ENCODE measurements around the gene KCNG2. TPM values are rescaled to one million over a fixed set of nuclear protein-coding genes. Genes with fewer than 3 reads are reported as not detected.

The KCNG2 gene
- total and polyA plus RNA-seq, 2 of the 4 experiments (the other 2 are of a cell fraction): not detected

GRCh38 chr18:79883461-79884293, 85.9 kb downstream of the KCNG2 start:
- in situ Hi-C loops (cut with MboI; ENCODE audit: low sequenced_read_pairs): no loop called here
- Histone ChIP-seq H4K91ac (ENCODE audit: insufficient read depth, low read depth, low read length) (no peak overlapping the region), H2BK120ac (ENCODE audit: low read depth, low read length) (no peak overlapping the region), H3K36me3 (ENCODE audit: control insufficient read depth, insufficient read depth, low read length) (no peaks in the 10 kb centered on the region), H3K9me3 (ENCODE audit: control insufficient read depth, insufficient read depth, low read length) (peaks cover 25% of the 10 kb centered on the region), H2AK5ac (ENCODE audit: low read depth, low read length) (no peak overlapping the region), H4K8ac (ENCODE audit: low read depth in 2 of 2, low read length in 2 of 2) (no peak overlapping the region), H3K14ac (replicated peaks; ENCODE audit: low read depth, low read length) (no peak overlapping the region), H2BK15ac (ENCODE audit: low read depth, low read length) (no peak overlapping the region), H3K79me1 (ENCODE audit: low read depth in 1 of 2, low read length in 2 of 2) (no peaks in the 10 kb centered on the region), H2AK9ac (replicated peaks; ENCODE audit: low read depth, low read length, poor library complexity) (no peak overlapping the region), H3K4me1 (ENCODE audit: control insufficient read depth, insufficient read depth, low read length) (no peaks in the 10 kb centered on the region), H3K27ac (ENCODE audit: insufficient read depth, low read length) (no peak overlapping the region), H3K4me3 (ENCODE audit: insufficient read depth, low read depth, low read length) (no peak overlapping the region), H3K56ac (ENCODE audit: extremely low read depth, insufficient read depth, low read length) (no peak overlapping the region), H2BK20ac (ENCODE audit: low read depth, low read length) (no peak overlapping the region), H2BK5ac (ENCODE audit: low read depth, low read length, poor library complexity, severe bottlenecking) (no peak overlapping the region), H3K4me2 (ENCODE audit: low read depth, low read length) (no peak overlapping the region), H4K5ac (ENCODE audit: low read depth, low read length) (no peak overlapping the region), H3K23ac (ENCODE audit: low read depth, low read length) (no peak overlapping the region), H3K18ac (ENCODE audit: low read depth, low read length) (no peak overlapping the region), H2AFZ (replicated peaks; ENCODE audit: low read length, poor library complexity) (peak overlapping the region; percentile 27), H3K9me1 (ENCODE audit: insufficient read depth, low read length) (no peaks in the 10 kb centered on the region), H3K4ac (ENCODE audit: low read depth, low read length) (no peak overlapping the region), H3K27me3 (ENCODE audit: control insufficient read depth, insufficient read depth, low read length) (no peaks in the 10 kb centered on the region), H3K9ac (ENCODE audit: low read depth, low read length) (no peak overlapping the region), H4K20me1 (ENCODE audit: insufficient read depth, low read length) (no peaks in the 10 kb centered on the region)
- ChIA-PET POLR2A (ENCODE audit: unreplicated experiment) (no interaction called here), CTCF (no interaction called here)
- no TSS peak for BruUV-seq (replicated peaks)
- ATAC-seq (ENCODE audit: low read depth): no peak
- WGBS, 2 experiments (ENCODE audit: extremely low coverage in 2 of 2, insufficient read length in 1 of 2): 73% methylated on average over 4 of the region's 31 CpGs; no CpG with 5 or more reads in 1 of the 2 experiments
- DNase-seq: no peak
- intact Hi-C loops (cut with micrococcal nuclease): no loop called here
- no peak for TF ChIP-seq SMC3 (IDR thresholded peaks at IDR 0.05; ENCODE audit: low read depth, low read length)
- TF ChIP-seq CTCF (conservative IDR thresholded peaks at IDR 0.05; ENCODE audit: low read depth, low read length): no peak
- TF ChIP-seq RAD21 (IDR thresholded peaks at IDR 0.05; ENCODE audit: low read length): no peak
- no peak for TF ChIP-seq POLR2A (IDR thresholded peaks at IDR 0.05; ENCODE audit: low read depth, low read length)
- no peak for TF ChIP-seq CHD1 (IDR thresholded peaks at IDR 0.05; ENCODE audit: low read depth, low read length)
- no peak for TF ChIP-seq FOS (IDR thresholded peaks at IDR 0.05; ENCODE audit: low read depth, low read length)
- no peak for TF ChIP-seq NFE2L2 (IDR thresholded peaks at IDR 0.05; ENCODE audit: low read depth, low read length)
- no peak for TF ChIP-seq ELK1 (IDR thresholded peaks at IDR 0.05; ENCODE audit: borderline replicate concordance, low read depth, low read length)
- no peak for TF ChIP-seq CEBPB (IDR thresholded peaks at IDR 0.05; ENCODE audit: low read depth, low read length)
- TF ChIP-seq MAZ (IDR thresholded peaks at IDR 0.05; ENCODE audit: borderline replicate concordance, low read depth, low read length): no peak
- dilution Hi-C loops (cut with HindIII; ENCODE audit: low sequenced_read_pairs, unreplicated experiment): no loop called here

All from IMR-90 (cell line).